ENCODE data around the gene SDS.

The SDS gene

DNA sequence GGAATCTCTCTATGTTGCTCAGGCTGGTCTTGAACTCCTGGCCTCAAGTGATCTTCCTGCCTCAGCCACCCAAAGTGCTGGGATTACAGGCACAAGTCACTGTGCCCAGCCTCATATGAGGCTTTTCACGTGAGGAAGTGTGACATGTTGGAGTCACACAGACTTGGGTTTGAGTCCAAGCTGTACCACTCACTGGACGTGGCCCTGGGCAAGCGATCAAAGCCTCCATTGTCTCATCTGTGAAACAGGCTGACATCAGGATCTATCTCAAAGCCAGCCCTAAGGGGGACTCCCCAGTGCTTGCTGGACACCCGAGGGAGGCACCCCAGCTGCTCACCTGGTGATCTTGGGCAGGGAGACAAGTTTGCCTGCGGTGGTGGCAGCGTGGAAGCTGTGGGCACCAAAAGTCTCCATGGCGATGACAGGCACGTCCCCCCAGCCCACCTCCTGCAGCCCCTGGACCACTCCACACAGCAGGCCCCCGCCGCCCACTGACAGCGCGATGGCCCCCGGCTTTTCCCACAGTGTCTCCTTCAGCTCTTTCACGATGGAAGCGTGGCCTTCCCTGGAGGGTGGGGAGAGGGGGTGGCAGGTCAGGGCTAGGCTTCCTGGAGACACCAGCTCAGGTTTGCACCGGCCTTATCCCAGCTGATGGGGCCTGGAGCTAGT, 6.7 kb downstream of the SDS start:
- Histone ChIP-seq H3K4me3 (no peak overlapping the region), H3K36me3 (peaks cover 0 to 1% (median 0%) of the 10 kb centered on the region in 3 donors), H3K27ac (no peak overlapping the region), H3K4me1 (no peaks in the 10 kb centered on the region), H3K9me3 (no peaks in the 10 kb centered on the region), H3K27me3 (peaks cover 0 to 28% of the 10 kb centered on the region in 2 donors)
- intact Hi-C loops (cut with DNase I; ENCODE audit: low total_unique reads): no loop called here
- DNase-seq: no peak
- TF ChIP-seq CTCF (IDR thresholded peaks at IDR 0.05): no peak

DNA sequence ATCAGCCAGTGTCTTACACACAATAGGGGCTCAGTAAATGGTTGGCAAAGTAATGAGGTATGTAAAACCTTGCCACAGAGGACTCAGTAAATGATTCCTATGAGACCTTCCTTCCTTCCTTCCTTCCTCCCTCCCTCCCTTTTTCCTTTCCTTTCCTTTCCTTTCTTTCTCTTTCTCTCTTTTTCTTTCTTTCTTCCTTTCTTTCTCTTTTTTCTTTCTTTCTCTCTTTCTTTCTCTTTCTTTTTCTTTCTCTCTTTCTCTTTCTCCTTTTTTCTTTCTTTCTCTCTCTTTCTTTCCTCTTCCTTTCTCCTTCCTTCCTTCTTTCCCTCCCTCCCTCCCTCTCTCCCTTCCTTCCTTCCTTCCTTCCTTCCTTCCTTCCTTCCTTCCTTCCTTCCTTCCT, 7.5 kb downstream of the SDS start:
- Histone ChIP-seq H3K27me3 (peaks cover 0 to 28% of the 10 kb centered on the region in 2 donors), H3K9me3 (no peaks in the 10 kb centered on the region), H3K27ac (no peak overlapping the region), H3K4me1 (no peaks in the 10 kb centered on the region), H3K36me3 (peaks cover 0 to 9% (median 2%) of the 10 kb centered on the region in 3 donors), H3K4me3 (no peak overlapping the region)
- intact Hi-C loops (cut with DNase I; ENCODE audit: low total_unique reads): no loop called here
- DNase-seq: no peak
- no peak for TF ChIP-seq CTCF (IDR thresholded peaks at IDR 0.05)

GRCh38 chr12:113395119-113395518, 8.6 kb downstream of the SDS start:
- DNase-seq: no peak
- intact Hi-C loops (cut with DNase I; ENCODE audit: low total_unique reads): no loop called here

DNA sequence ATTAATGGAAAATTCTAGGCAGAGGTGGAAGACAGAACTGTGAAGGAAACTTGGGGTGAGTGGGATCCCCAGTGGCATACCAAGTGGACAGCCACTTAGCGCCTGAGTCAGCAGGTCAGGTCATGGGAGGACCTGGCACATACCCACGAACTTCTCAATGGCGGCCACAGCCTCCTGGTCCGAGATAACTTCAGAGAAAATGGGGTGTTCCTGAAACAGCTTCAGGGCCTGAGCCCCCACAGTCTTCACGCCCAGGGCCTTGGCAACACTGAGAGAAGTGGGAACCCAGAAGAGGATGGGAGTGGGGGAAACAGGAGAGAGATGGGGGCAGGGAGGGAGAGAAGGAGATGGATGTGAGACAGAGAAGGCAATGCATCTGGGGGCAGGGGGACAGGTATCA, 9.9 kb downstream of the SDS start:
- Histone ChIP-seq H3K4me3 (no peak overlapping the region), H3K4me1 (no peaks in the 10 kb centered on the region), H3K27ac (no peak overlapping the region), H3K27me3 (peaks cover 0 to 15% of the 10 kb centered on the region in 2 donors), H3K36me3 (peaks cover 11 to 33% (median 26%) of the 10 kb centered on the region in 3 donors), H3K9me3 (no peaks in the 10 kb centered on the region)
- intact Hi-C loops (cut with DNase I; ENCODE audit: low total_unique reads): no loop called here
- DNase-seq: no peak
- TF ChIP-seq CTCF (IDR thresholded peaks at IDR 0.05): no peak

More at GRCh38 chr12:113395119-113395518, 8.6 kb downstream of the SDS start:
- Histone ChIP-seq H3K9me3 (no peaks in the 10 kb centered on the region), H3K27me3 (peaks cover 0 to 28% of the 10 kb centered on the region in 2 donors), H3K4me3 (no peak overlapping the region), H3K4me1 (no peaks in the 10 kb centered on the region), H3K36me3 (peaks cover under 1 to 20% (median 13%) of the 10 kb centered on the region in 3 donors), H3K27ac (no peak overlapping the region)
- no peak for TF ChIP-seq CTCF (IDR thresholded peaks at IDR 0.05)

GRCh38 chr12:113392988-113393579, 10.6 kb downstream of the SDS start:
- Histone ChIP-seq H3K4me3 (no peak overlapping the region), H3K27ac (no peak overlapping the region), H3K27me3 (peaks cover 0 to 9% of the 10 kb centered on the region in 2 donors), H3K9me3 (no peaks in the 10 kb centered on the region), H3K36me3 (peaks cover 17 to 40% (median 32%) of the 10 kb centered on the region in 3 donors), H3K4me1 (no peaks in the 10 kb centered on the region)
- intact Hi-C loops (cut with DNase I; ENCODE audit: low total_unique reads): no loop called here
- DNase-seq: no peak
- no peak for TF ChIP-seq CTCF (IDR thresholded peaks at IDR 0.05)

Data from tibial artery (tissue), 4 donors.